Activated CD4-positive, alpha-beta T cell treated with anti-CD3 and anti-CD28 coated beads for 48 hours (primary cell): ENCODE measurements around the gene ARGFX.
"Not testable (repeated sequence)": the region's sequence is repeated elsewhere in the genome, so short reads cannot be mapped to it uniquely, and the experiment has no call there.

ENCODE experiments used
- DNase-seq: peaks from one replicate; pipeline ENCODE4 v3.0.0-alpha.2; 2020

Gene ARGFX

GRCh38 chr3:121567649-121568048 lies at the start of gene ARGFX:
Gene ARGFX, plus strand, starts transcription at chr3:121567949. Its CDS starts 2,765 bp downstream, at chr3:121570714.
- DNase-seq: no peak

GRCh38 chr3:121517953-121518655 lies 49.6 kb upstream of the ARGFX start:
- no peak for DNase-seq

- no peak for DNase-seq
Measured at GRCh38 chr3:121520510-121520909, 47.2 kb upstream of the ARGFX start.

DNA sequence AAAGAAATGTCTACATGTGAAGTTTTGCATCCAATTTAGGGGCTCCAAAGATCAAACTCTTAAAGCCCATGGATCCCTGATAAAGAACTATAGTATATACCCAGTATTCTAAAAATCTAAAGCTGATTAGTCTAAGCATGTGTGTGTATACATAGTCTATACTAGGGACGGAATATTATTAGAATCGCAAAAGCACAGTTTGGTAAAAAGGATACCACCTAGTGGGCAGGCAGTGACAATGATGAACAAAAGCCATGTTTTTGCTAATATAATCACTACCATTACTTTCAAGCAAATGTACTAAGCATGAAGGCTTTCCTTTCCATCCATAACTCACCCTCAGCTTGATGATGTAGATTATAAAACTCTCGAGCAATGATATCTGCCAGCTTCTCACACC lies 38.4 kb upstream of the ARGFX start:
- no peak for DNase-seq

- DNase-seq: no peak
Measured at GRCh38 chr3:121531269-121531668, 36.5 kb upstream of the ARGFX start.

GRCh38 chr3:121542924-121543323 lies 24.8 kb upstream of the ARGFX start:
- no peak for DNase-seq

DNA sequence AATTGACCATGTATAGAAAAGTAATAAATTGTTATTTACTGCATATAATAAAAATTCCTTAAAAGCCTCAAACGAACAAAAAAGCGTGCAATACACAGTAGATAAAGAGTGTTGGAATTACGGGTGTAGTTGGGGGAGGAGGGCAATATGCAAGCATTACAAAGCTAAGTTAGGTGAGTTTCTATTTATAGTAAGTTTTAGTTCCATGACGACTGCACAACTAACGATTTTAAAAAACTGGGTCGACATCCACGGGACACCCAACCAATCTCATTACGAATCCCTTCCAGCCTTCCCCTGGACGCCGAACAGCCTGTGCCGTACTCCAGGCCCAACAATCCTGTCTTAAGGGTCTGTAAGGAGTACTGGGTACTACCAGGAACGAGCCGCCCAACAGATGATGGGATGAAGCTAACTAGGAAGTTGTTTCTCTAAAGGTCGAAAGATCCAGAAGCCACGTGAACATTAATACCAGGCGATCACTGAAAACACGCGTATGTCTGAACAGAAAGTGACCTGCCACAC lies 22.6 kb upstream of the ARGFX start:
- peak; percentile 19 for DNase-seq

GRCh38 chr3:121545574-121546455 lies 21.9 kb upstream of the ARGFX start, which contains the start of gene POLQ:
Gene POLQ, minus strand, starts transcription at chr3:121545988. Its CDS starts 111 bp downstream, at chr3:121545877.
- DNase-seq: peak; percentile 91

DNA sequence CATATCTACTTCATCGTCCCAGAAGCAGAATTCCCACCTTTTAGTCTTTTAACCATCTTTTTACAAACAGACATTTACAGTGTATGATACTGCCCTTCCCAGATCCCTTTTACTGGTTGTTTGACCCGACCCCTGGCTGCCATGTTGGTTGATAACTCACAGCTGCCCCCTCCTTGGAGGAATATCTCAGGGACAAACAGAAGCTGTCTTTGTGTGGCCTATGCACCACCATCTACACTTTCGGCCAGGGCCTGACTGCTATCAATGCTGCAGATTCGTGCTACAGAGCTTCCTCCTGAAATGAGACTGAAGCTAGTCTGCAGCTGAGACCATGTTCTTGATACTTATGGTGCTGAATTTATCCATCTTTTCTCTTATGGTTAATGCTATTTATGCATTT lies 15.4 kb upstream of the ARGFX start:
- DNase-seq: no peak

DNA sequence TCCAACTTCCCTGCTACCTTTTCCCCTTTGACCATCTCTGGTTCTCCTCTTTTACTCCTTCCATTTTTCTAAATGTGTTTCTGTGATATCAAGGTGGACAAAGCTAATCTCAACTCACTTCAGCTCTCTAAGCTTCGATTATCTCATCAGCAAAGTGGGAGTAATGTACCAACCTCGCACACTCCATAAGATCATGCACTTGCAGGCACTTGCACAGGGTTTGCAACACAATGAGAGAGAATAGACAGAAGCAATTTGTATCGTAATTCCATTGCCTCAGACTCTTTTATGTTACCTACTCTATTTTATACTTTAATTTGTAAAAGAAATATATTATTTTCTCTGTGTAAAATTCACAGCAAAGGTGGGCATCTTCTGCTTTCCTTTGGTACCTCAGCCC lies 15.0 kb upstream of the ARGFX start:
- DNase-seq: no peak

DNA sequence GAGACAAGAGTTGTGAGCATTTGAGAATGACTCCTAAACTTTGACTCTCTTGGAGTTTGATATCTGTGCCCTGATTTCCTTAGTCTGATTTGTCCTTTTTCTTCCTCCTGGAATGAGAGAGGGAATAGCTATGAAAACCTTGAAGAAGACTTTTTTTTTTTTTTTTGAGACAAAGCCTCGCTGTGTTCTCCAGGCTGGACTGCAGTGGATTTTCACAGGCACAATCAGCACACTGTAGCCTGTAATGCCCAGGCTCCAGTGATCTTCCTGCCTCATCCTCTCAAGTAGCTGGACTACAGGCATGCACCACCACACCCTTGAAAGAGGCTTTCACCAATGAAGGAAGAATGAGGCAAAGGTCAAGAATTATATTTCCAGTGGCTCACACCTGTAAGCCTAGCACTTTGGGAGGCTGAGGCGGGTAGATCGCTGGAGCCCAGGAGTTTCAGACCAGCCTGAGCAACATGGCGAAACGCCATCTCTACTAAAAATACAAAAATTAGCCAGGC lies 10.3 kb upstream of the ARGFX start:
- DNase-seq: no peak

DNA sequence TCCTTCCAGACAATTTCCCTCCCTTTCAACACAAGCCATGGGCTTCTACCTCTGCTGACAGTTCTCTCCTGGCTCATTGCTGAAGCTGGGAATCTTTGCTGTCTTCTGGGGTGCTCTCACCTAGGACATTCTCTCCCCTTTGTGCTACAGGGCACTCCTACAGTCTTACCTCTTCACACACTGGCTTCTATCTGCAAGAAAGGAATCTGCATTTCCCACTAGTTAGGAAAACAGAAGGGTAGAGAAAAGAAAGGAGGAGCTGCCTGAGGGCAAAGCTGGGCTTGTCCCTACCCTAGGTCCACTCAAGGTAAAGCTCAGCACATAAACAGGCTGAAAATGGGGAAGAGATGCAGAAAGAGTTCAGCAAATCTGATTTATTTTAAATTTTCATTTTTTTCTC lies 5.6 kb upstream of the ARGFX start:
- no peak for DNase-seq

- no peak for DNase-seq
Measured at GRCh38 chr3:121566773-121567172, 976 bp upstream of the ARGFX start.

DNA sequence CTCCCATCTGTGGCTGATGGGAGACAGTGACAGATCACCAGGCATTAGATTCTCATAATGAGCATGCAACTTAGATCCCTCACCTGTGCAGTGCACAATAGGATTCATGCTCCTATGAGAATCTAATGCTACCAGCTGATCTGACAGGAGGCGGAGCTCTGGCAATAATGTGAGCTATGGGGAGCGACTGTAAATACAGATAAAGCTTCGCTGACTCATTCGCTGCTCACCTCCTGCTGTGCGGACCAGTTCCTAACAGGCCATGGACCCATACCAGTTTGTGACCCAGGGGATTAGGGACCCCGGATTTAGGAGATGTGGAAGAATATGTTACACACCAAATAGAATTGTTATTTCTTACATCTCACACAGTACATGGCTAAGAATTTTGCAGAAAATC lies 6.7 kb downstream of the ARGFX start:
- DNase-seq: no peak

GRCh38 chr3:121581691-121582090 lies 13.9 kb downstream of the ARGFX start:
- no peak for DNase-seq

DNA sequence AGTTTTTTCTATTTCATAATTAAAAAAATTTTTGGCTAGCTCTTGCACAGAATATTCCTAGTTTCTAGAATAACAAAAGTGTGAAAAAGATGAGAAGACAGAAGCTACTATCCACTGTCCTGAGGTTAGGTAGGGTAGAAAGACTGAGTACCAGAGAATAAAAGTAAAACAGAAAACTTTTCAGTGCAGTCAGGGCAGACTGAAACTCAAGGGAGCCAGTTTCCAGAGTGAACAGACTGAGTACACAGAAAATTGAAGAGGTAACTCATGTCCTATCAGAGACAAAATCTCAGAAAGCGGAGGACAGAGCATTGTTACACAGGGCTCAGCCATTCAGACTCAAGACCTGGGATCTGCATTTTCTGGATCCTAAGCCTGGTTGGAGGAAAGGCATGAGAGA lies 16.7 kb downstream of the ARGFX start:
- DNase-seq: no peak

DNA sequence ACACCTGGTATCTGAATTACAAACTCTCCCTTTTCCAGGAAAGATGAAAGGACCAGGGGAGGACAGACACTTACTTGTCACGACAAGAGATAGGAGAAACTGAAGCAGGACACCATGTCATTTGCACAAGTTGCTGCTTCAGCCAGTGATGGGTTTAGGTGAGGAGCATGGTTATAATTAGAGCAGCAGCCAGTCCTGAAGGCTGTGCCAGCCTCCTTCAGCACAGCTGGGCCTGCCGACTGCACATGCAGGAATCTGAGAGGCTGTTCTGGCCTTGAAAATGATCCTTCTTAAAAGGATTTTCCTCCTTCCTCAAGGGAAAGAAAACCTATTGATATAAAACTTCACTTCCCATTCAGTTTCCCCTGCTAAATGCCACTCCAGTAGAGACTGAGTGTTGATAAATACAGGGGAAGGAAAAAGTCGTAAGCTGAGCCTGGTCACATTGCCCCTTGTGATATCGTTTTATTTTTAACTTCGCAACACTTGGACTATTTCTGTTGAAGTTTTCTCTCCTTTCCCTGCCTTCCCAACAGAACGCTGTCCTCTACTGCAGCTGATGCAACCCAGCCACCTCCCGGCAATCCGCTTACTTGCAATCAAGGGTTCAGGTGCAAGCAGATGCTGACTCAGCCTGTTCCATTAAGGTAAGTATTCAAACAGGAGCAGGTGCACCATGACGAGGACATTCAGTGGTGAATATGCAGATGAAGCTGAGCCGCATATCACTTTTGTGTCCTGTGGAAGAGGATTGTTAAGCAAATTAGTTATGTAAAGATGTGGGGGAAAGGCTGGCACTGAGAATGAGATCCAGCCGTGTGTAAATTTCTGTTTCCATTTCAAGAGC lies 25.3 kb downstream of the ARGFX start, which contains the start of gene FBXO40:
FBXO40 (plus strand) TSS at position 524 of the 847 bp plus-strand sequence. CDS start 27,197 bp downstream, outside the sequence.
- no peak for DNase-seq

DNA sequence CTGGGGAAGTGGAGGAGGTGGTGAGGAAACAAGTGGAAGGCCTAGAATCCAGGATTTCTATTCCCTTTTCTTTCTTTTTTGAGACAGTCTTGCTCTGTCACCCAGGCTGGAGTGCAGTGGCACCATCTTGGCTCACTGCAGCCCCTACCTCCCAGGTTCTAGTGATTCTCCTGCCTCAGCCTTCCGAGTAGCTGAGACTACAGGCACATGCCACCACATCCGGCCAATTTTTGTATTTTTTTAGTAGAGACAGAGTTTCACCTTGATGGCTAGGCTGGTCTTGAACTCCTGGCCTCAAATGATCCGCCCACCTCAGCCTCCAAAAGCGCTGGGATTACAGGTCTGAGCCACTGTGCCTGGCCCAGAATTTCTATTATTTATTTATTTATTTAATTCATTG lies 26.1 kb downstream of the ARGFX start:
- not testable (repeated sequence) for DNase-seq

- DNase-seq: no peak
Measured at GRCh38 chr3:121594850-121595249, 27.1 kb downstream of the ARGFX start.

DNA sequence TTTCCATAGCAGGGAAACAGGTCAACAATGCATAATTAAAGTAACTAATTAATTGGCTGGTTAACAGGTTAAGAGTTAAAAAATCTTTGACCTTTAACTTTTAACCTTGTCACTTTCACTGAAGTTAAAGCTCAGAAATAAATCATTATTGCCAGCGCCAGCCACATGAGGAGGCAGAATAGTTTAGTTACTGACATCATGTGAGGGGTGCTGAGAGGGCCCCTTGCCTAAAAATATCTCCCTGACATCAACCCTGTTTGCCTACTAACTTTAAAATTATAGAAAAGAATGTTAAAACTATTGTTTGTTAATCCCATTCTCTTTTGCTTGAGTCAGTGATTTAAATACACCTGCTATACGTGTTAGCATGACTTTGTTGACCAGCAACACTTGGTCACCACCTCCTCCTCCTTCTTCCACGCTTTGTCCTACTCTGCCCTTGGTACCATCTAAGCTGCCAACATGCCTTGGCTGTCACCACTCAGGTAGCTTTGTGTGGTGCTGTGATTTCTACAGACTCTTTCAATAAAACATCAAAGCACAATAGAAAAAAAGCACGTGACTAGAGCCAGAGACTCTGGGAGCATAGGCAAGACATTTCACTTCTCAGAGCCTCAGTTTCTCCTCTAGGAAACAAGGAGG lies 28.1 kb downstream of the ARGFX start:
- no peak for DNase-seq

DNA sequence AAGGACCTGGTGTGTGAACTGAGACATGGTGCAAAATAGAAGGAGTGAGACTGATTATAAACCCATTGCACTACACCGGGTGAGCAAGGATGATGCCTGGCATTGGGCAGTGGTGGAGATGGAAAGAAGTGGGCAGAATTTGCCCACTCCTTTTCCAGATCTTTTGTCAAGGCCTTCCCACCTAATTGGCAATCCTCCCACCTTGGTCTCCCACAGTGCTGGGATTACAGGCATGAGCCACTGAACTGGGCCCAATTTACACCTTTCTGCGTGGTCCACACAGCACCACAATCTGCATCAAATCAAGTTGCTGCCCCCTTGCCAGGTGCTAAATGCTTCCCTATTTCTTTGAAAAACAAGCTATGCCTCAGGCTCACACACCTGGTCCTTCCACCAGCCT lies 30.8 kb downstream of the ARGFX start:
- no peak for DNase-seq

- DNase-seq: not testable (repeated sequence)
Measured at GRCh38 chr3:121599900-121600299, 32.2 kb downstream of the ARGFX start.
